HepG2 (cell line): ENCODE results near the gene ACSL3. TPM values are rescaled to one million over a fixed set of nuclear protein-coding genes. Genes with fewer than 3 reads are reported as not detected.
A peak's percentile ranks its signal among the peaks of the same experiment; 100 is the strongest.

Experiments
- AKAP8 ChIP-seq: sonication (generic); formaldehyde crosslinking; IDR thresholded peaks from 2 replicates; pipeline ENCODE4 v1.5.1; 2020; ENCODE audit warnings: mild to moderate bottlenecking, missing genetic modification reagents
- CBX2 ChIP-seq, 2 experiments: fragments of 200-600 bp in 1 of 2; sonication (generic); formaldehyde crosslinking in 1 of 2; IDR thresholded peaks; 2 replicates each; pipeline versions ENCODE4 v1.7.0 to v1.8.1; 2018 to 2022; ENCODE audit warnings: low read depth in 2 of 2, low read length in 1 of 2, mild to moderate bottlenecking in 1 of 2, missing genetic modification reagents in 1 of 2
- GTF3A ChIP-seq: sonication (generic); formaldehyde crosslinking; conservative IDR thresholded peaks from 2 replicates; pipeline ENCODE4 v1.4.0; 2020; ENCODE audit warnings: mild to moderate bottlenecking, missing genetic modification reagents
- KDM5A ChIP-seq: fragments of 200-600 bp; sonication (generic); IDR thresholded peaks from 2 replicates; pipeline ENCODE4 v1.7.0; 2018; ENCODE audit warnings: antibody characterized with exemption, mild to moderate bottlenecking, low read length, borderline replicate concordance
- MYNN ChIP-seq: sonication (generic); formaldehyde crosslinking; IDR thresholded peaks from 2 replicates; pipeline ENCODE4 v1.4.0; 2020; ENCODE audit warnings: mild to moderate bottlenecking, low read depth, missing genetic modification reagents
- NFATC3 ChIP-seq: sonication (generic); formaldehyde crosslinking; IDR thresholded peaks from 2 replicates; pipeline ENCODE4 v1.5.1; 2020; ENCODE audit warnings: mild to moderate bottlenecking, missing genetic modification reagents
- RFXAP ChIP-seq: sonication (generic); formaldehyde crosslinking; IDR thresholded peaks from 2 replicates; pipeline ENCODE4 v1.4.0; 2020; ENCODE audit warnings: missing genetic modification reagents, borderline replicate concordance
- TOPORS ChIP-seq: sonication (generic); formaldehyde crosslinking; IDR thresholded peaks from 2 replicates; pipeline ENCODE4 v1.8.0; 2023; ENCODE audit warnings: mild to moderate bottlenecking, missing genetic modification reagents
- ZBTB14 ChIP-seq: sonication (generic); formaldehyde crosslinking; IDR thresholded peaks from 2 replicates; pipeline ENCODE4 v1.4.0; 2020; ENCODE audit warnings: missing genetic modification reagents
- ZBTB46 ChIP-seq: sonication (generic); formaldehyde crosslinking; IDR thresholded peaks from 2 replicates; pipeline ENCODE4 v1.4.0; 2020; ENCODE audit warnings: mild to moderate bottlenecking, missing genetic modification reagents, borderline replicate concordance
- ZNF264 ChIP-seq: sonication (generic); formaldehyde crosslinking; IDR thresholded peaks from 2 replicates; pipeline ENCODE4 v1.4.0; 2020; ENCODE audit warnings: missing genetic modification reagents
- ZNF407 ChIP-seq: sonication (generic); formaldehyde crosslinking; IDR thresholded peaks from one replicate; pipeline ENCODE4 v1.5.1; 2020; ENCODE audit warnings: mild to moderate bottlenecking, missing genetic modification reagents; ENCODE audit errors: not compliant biosample characterization
- ZNF597 ChIP-seq: sonication (generic); formaldehyde crosslinking; IDR thresholded peaks from 2 replicates; pipeline ENCODE4 v1.5.0; 2020; ENCODE audit warnings: missing genetic modification reagents
- ZNF670 ChIP-seq: sonication (generic); formaldehyde crosslinking; IDR thresholded peaks from 2 replicates; pipeline ENCODE4 v1.8.0; 2022; ENCODE audit warnings: mild to moderate bottlenecking, missing genetic modification reagents, borderline replicate concordance
- polyA plus RNA-seq, 8 experiments: library from polyadenylated mRNA; depleted of rRNA in 3 of 8; stranded (reverse) in 7 of 8; unstranded in 1 of 8; fragments of >200 nt; fragmentation: Illumina TruSeq in 4 of 8; extraction: Trizol in 4 of 8; gene quantifications; 2 replicates each; pipeline versions ENCODE4 v1.2.1 to v1.2.3, GENCODE V29; 2011 to 2016; ENCODE audit warnings: low read depth in 4 of 8, missing spikeins in 1 of 8, mixed read lengths in 1 of 8; ENCODE audit not compliant: insufficient read depth in 1 of 8
- total RNA-seq, 5 experiments: library from RNA; depleted of rRNA; stranded (reverse); fragments of >200 nt; fragmentation: Illumina TruSeq; extraction: Trizol; gene quantifications; 2 replicates each; pipeline ENCODE4 v1.2.3, GENCODE V29; 2016; ENCODE audit warnings: low read depth in 1 of 5
- TF ChIP-seq, protein P1 (sequence below): sonication (generic); formaldehyde crosslinking; IDR thresholded peaks from 2 replicates; pipeline ENCODE4 v1.4.0; 2020; ENCODE audit warnings: missing genetic modification reagents

The ACSL3 gene
- total and polyA plus RNA-seq, 2 of the 13 experiments (the other 11 are each of a cell fraction or from before 2014, with no cell fraction given), result 305 to 365 TPM

GRCh38 chr2:222860740-222861410 lies at the start of gene ACSL3 (continued):
- TF ChIP-seq AKAP8, result peak; percentile 35; the same call in 1 of the 2 replicates
- peak; percentile 91; the same call in 1 of the 2 replicates for TF ChIP-seq NFATC3 (CRISPR knock-in tag)
- no peak for TF ChIP-seq CBX2 (IDR thresholded peaks at IDR 0.05; ENCODE audit: low read depth, low read length)
- no peak for TF ChIP-seq CBX2 (CRISPR knock-in tag; IDR thresholded peaks at IDR 0.05; ENCODE audit: low read depth)
- peak; percentile 58 for TF ChIP-seq ZNF264 (CRISPR knock-in tag)
- TF ChIP-seq GTF3A, result no peak
- TF ChIP-seq ZBTB14 (CRISPR knock-in tag), result 0 out of 2 replicates have a peak, but pooled peaks have one; percentile 33
- peak; percentile 98 for TF ChIP-seq TOPORS (CRISPR knock-in tag)
- TF ChIP-seq ZNF597 (CRISPR knock-in tag), result no peak
- TF ChIP-seq, protein P1, sequence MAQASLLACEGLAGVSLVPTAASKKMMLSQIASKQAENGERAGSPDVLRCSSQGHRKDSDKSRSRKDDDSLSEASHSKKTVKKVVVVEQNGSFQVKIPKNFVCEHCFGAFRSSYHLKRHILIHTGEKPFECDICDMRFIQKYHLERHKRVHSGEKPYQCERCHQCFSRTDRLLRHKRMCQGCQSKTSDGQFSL (CRISPR knock-in tag), result no peak
- TF ChIP-seq ZNF670 (CRISPR knock-in tag), result no peak
- TF ChIP-seq ZBTB46 (CRISPR knock-in tag), result no peak
- no peak; the same call in none of the 2 replicates for TF ChIP-seq KDM5A
- peak; percentile 84 for TF ChIP-seq ZNF407 (CRISPR knock-in tag)
- TF ChIP-seq RFXAP (CRISPR knock-in tag), result peak; percentile 91
- peak; percentile 88 for TF ChIP-seq MYNN (CRISPR knock-in tag)
